ENCODE results near the gene PDZRN3. TPM values are rescaled to one million over a fixed set of nuclear protein-coding genes. Genes with fewer than 3 reads are reported as not detected.
A peak's percentile ranks its signal among the peaks of the same experiment; 100 is the strongest.

PDZRN3 gene
- total and polyA plus RNA-seq, 4 donors, result 7.3 to 36.4 (median 16.3) TPM

DNA sequence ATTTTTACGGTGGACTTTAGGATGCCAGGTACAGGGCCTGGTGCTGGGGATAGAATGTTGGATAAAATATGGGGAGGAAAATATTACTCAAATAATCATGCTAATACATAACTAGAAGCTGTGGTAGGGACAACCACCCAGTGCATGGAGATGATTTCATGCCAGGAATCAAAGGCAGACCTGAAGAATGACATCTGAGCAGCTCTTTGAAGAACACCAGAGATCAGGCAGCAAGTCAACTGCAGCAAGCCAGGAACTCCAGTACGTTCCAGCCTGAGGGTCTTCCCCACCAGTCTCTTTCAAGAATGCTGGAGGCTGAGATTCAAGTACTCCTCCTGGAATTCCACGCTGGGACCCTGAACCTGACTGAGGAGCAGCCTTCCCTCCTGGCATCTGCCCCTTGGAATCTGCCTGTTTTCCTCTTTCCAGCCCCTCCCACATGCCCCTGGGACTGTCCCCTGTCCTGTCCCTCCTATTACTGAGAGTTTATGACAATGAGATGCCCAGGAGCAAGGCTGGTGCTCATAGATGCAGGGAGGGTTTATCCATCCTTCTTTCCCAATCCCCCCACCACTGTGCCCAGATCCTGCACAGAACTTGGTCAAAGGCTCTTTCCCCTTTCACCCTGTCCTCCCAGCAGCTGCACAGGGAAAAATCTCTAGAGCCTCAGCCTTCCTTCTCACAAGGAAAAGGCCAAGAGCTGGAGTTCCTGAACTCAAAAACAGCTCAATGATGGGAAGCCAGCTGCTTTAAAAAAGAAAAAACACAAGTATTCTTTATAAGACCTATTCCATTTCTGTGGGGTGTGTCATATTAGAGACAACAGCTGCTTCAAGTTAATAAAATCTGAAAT lies 68.0 kb downstream of the PDZRN3 start:
- peak overlapping the region in 1 of 2 donors; percentile 61 for H3K27ac ChIP-seq (ENCODE audit: low read depth in 1 of 2, low read length in 1 of 2)
- no peaks in the 10 kb centered on the region for H3K27me3 ChIP-seq (ENCODE audit: control insufficient read depth in 3 of 3, insufficient read depth in 3 of 3, low read length in 2 of 3)
- H3K9ac ChIP-seq (ENCODE audit: insufficient read depth in 1 of 2, low read length in 2 of 2), result peak overlapping the region in 1 of 2 donors; percentile 3
- TF ChIP-seq, protein P1, sequence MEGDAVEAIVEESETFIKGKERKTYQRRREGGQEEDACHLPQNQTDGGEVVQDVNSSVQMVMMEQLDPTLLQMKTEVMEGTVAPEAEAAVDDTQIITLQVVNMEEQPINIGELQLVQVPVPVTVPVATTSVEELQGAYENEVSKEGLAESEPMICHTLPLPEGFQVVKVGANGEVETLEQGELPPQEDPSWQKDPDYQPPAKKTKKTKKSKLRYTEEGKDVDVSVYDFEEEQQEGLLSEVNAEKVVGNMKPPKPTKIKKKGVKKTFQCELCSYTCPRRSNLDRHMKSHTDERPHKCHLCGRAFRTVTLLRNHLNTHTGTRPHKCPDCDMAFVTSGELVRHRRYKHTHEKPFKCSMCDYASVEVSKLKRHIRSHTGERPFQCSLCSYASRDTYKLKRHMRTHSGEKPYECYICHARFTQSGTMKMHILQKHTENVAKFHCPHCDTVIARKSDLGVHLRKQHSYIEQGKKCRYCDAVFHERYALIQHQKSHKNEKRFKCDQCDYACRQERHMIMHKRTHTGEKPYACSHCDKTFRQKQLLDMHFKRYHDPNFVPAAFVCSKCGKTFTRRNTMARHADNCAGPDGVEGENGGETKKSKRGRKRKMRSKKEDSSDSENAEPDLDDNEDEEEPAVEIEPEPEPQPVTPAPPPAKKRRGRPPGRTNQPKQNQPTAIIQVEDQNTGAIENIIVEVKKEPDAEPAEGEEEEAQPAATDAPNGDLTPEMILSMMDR (IDR thresholded peaks at IDR 0.05; ENCODE audit: control extremely low read depth, extremely low read depth), result no peak
- H3K36me3 ChIP-seq (ENCODE audit: control insufficient read depth in 4 of 4, insufficient read depth in 4 of 4, low read length in 4 of 4), result peaks cover 0 to 7% (median 0%) of the 10 kb centered on the region in 4 donors
- peaks cover 2 to 62% (median 20%) of the 10 kb centered on the region in 5 donors for H3K4me1 ChIP-seq (ENCODE audit: control insufficient read depth in 5 of 5, insufficient read depth in 5 of 5, low read length in 5 of 5)
- ATAC-seq (ENCODE audit: insufficient read depth, low FRiP score) (no peak), DNase-seq (peak in 2 of 3 donors; percentile 44 to 54)
- WGBS, 2 donors, result 71 to 80% methylated on average over 3 of the region's 3 CpGs
- H3K4me3 ChIP-seq, result no peak overlapping the region
- H3K9me3 ChIP-seq (ENCODE audit: control insufficient read depth in 4 of 4, insufficient read depth in 3 of 4, low read length in 3 of 4), result no peaks in the 10 kb centered on the region

DNA sequence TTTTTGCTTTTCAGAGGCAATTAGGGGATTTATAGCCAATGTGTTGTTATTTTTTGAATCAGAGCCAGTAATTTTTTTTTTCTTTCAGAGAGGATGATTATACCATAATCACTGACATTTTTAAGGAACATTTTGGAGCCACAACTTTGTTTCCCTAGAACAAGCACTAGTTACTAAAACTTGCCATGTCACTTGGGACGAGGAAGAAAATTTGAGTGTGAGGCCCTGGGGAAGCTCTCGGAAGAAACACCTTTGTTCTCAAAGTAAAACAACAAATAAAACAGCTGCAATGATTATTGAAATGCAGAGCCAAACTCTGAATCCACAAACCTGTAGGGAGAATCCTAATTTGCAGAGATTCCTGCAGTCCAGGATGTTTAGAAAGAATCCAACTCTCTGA lies 69.7 kb downstream of the PDZRN3 start:
- H3K4me1 ChIP-seq (ENCODE audit: control insufficient read depth in 5 of 5, insufficient read depth in 5 of 5, low read length in 5 of 5), result peaks cover 2 to 61% (median 20%) of the 10 kb centered on the region in 5 donors

GRCh38 chr3:73552700-73553099 lies 72.0 kb downstream of the PDZRN3 start:
- Histone ChIP-seq H3K4me1 (ENCODE audit: control insufficient read depth in 5 of 5, insufficient read depth in 5 of 5, low read length in 5 of 5) (peaks cover 0 to 53% (median 15%) of the 10 kb centered on the region in 5 donors), H3K36me3 (ENCODE audit: control insufficient read depth in 4 of 4, insufficient read depth in 4 of 4, low read length in 4 of 4) (peaks cover 0 to 11% (median 2%) of the 10 kb centered on the region in 4 donors), H3K27ac (ENCODE audit: low read depth in 1 of 2, low read length in 1 of 2) (no peak overlapping the region), H3K27me3 (ENCODE audit: control insufficient read depth in 3 of 3, insufficient read depth in 3 of 3, low read length in 2 of 3) (no peaks in the 10 kb centered on the region), H3K4me3 (no peak overlapping the region), H3K9me3 (ENCODE audit: control insufficient read depth in 4 of 4, insufficient read depth in 3 of 4, low read length in 3 of 4) (no peaks in the 10 kb centered on the region), H3K9ac (ENCODE audit: insufficient read depth in 1 of 2, low read length in 2 of 2) (no peak overlapping the region)
- ATAC-seq (ENCODE audit: insufficient read depth, low FRiP score) (no peak), DNase-seq (no peak)
- TF ChIP-seq, protein P1 (IDR thresholded peaks at IDR 0.05; ENCODE audit: control extremely low read depth, extremely low read depth), result no peak
- 45 to 65% methylated on average over 4 of the region's 4 CpGs for WGBS, 2 donors

More for the DNA sequence above, 69.7 kb downstream of the PDZRN3 start:
- DNase-seq, result peak in 1 of 3 donors; percentile 61
- WGBS, 2 donors, result 75 to 82% methylated on average over 2 of the region's 2 CpGs
- no peak overlapping the region for H3K4me3 ChIP-seq
- ATAC-seq (ENCODE audit: insufficient read depth, low FRiP score), result no peak
- H3K36me3 ChIP-seq (ENCODE audit: control insufficient read depth in 4 of 4, insufficient read depth in 4 of 4, low read length in 4 of 4), result peaks cover 0 to 11% (median 2%) of the 10 kb centered on the region in 4 donors
- no peaks in the 10 kb centered on the region for H3K27me3 ChIP-seq (ENCODE audit: control insufficient read depth in 3 of 3, insufficient read depth in 3 of 3, low read length in 2 of 3)
- peak overlapping the region in 1 of 2 donors; percentile 7 for H3K9ac ChIP-seq (ENCODE audit: insufficient read depth in 1 of 2, low read length in 2 of 2)
- H3K27ac ChIP-seq (ENCODE audit: low read depth in 1 of 2, low read length in 1 of 2), result peak overlapping the region in 1 of 2 donors; percentile 71
- TF ChIP-seq, protein P1 (IDR thresholded peaks at IDR 0.05; ENCODE audit: control extremely low read depth, extremely low read depth), result no peak
- no peaks in the 10 kb centered on the region for H3K9me3 ChIP-seq (ENCODE audit: control insufficient read depth in 4 of 4, insufficient read depth in 3 of 4, low read length in 3 of 4)
